BJ (cell line): ENCODE results near the gene C10orf90. TPM values are rescaled to one million over a fixed set of nuclear protein-coding genes. Genes with fewer than 3 reads are reported as not detected.
A peak's percentile ranks its signal among the peaks of the same experiment; 100 is the strongest.

Experiments
- CTCF ChIA-PET: fragments of 350-600 bp; formaldehyde crosslinking; extraction: SDS; loops from one replicate; lab custom pipeline; 2021; ENCODE audit warnings: antibody characterized with exemption, inconsistent platforms; lab: Yijun Ruan, JAX
- POLR2A ChIA-PET: fragments of 300-600 bp; sonication (Branson Sonifier 250); formaldehyde crosslinking; extraction: SDS; loops from one replicate; lab custom pipeline; 2021; ENCODE audit warnings: antibody characterized with exemption; lab: Charles Lee
- DNase-seq: peaks from one replicate; pipeline ENCODE4 v3.0.0-alpha.2; 2011; ENCODE audit warnings: low read depth
- H3K27me3 ChIP-seq: 2 replicates; pipeline ENCODE4 v1.6.0; 2011; ENCODE audit warnings: low read length; ENCODE audit not compliant: control insufficient read depth, insufficient read depth
- H3K36me3 ChIP-seq: 2 replicates; pipeline ENCODE4 v1.5.1; 2011; ENCODE audit warnings: low read length; ENCODE audit not compliant: control insufficient read depth, insufficient read depth
- H3K4me3 ChIP-seq: 2 replicates; pipeline ENCODE4 v1.5.1; 2011; ENCODE audit warnings: low read depth, mild to moderate bottlenecking, control low read depth, low read length
- polyA plus RNA-seq: library from polyadenylated mRNA; depleted of rRNA; stranded (reverse); fragments of >200 nt; gene quantifications from 2 replicates; pipeline ENCODE4 v1.2.3, GENCODE V29; 2011
- TF ChIP-seq, protein P1 (sequence below): IDR thresholded peaks from 2 replicates; pipeline ENCODE4 v1.5.1; 2011; ENCODE audit warnings: low read depth, mild to moderate bottlenecking, control low read depth, inconsistent platforms, low read length, moderate library complexity; ENCODE audit not compliant: insufficient read depth

Gene C10orf90
- polyA plus RNA-seq, 1 experiment: not detected

DNA sequence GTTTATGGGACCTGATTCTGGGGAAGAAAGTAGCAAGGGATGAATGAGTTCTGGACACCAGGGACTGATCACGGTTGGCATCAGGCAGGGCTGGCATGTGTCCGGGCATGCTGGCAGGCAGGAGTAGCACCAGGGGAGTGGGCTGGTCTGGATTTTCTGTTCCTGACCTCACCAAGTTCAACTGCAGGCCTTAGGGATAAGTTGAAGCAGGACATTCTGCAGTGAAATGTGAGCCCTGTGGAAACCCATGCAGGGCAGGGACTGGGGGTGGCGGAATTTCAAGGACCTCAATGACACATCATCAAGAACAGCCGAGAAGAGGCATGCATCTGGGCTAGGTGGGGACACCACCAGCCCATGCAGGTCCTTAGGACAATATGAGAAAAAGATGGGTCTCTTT lies 202.0 kb downstream of the C10orf90 start:
- ChIA-PET POLR2A (no interaction called here), CTCF (no interaction called here)
- H3K4me3 ChIP-seq: no peak overlapping the region
- no peaks in the 10 kb centered on the region for H3K36me3 ChIP-seq
- TF ChIP-seq, protein P1, sequence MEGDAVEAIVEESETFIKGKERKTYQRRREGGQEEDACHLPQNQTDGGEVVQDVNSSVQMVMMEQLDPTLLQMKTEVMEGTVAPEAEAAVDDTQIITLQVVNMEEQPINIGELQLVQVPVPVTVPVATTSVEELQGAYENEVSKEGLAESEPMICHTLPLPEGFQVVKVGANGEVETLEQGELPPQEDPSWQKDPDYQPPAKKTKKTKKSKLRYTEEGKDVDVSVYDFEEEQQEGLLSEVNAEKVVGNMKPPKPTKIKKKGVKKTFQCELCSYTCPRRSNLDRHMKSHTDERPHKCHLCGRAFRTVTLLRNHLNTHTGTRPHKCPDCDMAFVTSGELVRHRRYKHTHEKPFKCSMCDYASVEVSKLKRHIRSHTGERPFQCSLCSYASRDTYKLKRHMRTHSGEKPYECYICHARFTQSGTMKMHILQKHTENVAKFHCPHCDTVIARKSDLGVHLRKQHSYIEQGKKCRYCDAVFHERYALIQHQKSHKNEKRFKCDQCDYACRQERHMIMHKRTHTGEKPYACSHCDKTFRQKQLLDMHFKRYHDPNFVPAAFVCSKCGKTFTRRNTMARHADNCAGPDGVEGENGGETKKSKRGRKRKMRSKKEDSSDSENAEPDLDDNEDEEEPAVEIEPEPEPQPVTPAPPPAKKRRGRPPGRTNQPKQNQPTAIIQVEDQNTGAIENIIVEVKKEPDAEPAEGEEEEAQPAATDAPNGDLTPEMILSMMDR: no peak
- no peak for DNase-seq
- H3K27me3 ChIP-seq: peaks cover 5% of the 10 kb centered on the region

DNA sequence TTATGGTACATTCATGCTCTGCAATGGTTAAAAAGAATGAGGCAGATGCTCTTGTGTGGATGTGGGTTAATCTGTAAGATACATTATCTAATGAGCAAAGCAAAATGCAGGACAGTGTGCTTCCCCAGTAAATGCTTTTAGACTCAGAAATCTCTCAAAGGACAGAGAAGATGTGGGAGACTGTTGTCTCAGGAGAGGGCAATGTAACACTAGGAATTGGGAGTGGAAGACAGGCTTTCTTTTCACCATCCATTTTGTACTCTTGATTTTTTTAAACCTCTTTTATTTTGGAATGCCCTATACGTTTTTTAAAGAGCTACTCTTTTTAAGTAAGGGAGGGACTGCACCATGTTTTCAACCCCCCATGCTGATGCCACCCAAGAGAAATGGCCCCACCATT lies 204.7 kb downstream of the C10orf90 start:
- TF ChIP-seq, protein P1: no peak
- no peak for DNase-seq
- H3K36me3 ChIP-seq: no peaks in the 10 kb centered on the region
- ChIA-PET POLR2A (no interaction called here), CTCF (interaction anchor here (0.6 kb wide), 1 partner anchor 646 kb away, joined by 4 read pairs; no protein-coding TSS in a partner anchor)
- peaks cover 5% of the 10 kb centered on the region for H3K27me3 ChIP-seq
- no peak overlapping the region for H3K4me3 ChIP-seq

DNA sequence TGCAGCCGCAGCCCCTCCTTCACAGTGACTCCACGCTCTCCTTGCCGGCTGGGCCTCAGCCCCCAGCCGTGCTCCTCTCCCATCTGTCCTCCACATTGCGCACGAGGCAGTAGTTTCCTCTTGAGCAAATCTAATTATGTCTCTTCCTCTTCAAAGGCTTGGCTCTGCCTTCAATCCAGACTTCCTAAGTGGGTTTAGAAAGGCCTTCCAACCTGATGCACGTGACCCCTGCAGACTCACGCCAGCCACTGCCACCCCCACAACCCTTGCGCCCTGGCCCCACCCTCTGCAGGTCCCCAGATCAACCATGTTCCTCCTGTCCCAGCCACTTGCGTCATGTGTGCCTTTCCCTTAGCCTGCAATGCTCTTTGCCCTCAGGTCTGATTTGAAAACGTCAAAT lies 207.2 kb downstream of the C10orf90 start:
- H3K27me3 ChIP-seq: peaks cover 1% of the 10 kb centered on the region; the same call in 1 of the 2 replicates
- H3K36me3 ChIP-seq: no peaks in the 10 kb centered on the region
- POLR2A ChIA-PET: no interaction called here
- no peak overlapping the region for H3K4me3 ChIP-seq
- CTCF ChIA-PET: no interaction called here
- TF ChIP-seq, protein P1: no peak
- DNase-seq: no peak

DNA sequence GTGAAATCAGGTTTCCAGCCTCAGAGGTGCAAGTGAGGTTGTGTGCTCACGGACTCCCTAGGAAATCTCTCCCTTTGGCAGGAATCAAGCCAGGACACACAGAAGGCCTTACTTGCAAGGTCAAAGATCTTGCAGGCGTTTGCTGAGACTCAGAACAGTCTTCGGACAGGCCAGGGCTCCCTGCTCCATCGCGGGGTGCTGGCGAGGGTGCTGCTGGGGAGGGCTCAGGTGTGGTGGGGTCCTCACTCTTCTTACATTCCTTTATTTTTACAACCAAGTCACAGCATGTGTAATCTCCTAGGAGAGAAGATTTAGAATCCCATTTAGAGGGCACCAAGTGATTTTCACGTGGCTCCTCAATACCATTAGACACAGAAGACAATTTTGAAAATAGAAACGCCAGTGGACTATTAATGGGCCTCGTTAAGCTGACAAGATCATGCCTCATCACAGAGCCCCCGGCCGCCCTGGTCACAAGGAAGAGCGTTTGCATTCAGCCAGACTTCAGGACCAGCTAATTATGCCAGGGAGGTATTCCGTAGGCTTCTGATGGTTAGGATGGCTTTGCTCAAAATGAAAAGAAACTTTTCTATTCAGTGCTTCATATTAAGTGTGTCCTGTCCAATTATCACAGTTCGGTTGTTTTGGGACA lies 209.1 kb downstream of the C10orf90 start:
- Histone ChIP-seq H3K36me3 (no peaks in the 10 kb centered on the region), H3K27me3 (peaks cover 1% of the 10 kb centered on the region; the same call in 1 of the 2 replicates), H3K4me3 (no peak overlapping the region)
- ChIA-PET POLR2A (no interaction called here), CTCF (no interaction called here)
- DNase-seq: no peak
- TF ChIP-seq, protein P1: no peak

DNA sequence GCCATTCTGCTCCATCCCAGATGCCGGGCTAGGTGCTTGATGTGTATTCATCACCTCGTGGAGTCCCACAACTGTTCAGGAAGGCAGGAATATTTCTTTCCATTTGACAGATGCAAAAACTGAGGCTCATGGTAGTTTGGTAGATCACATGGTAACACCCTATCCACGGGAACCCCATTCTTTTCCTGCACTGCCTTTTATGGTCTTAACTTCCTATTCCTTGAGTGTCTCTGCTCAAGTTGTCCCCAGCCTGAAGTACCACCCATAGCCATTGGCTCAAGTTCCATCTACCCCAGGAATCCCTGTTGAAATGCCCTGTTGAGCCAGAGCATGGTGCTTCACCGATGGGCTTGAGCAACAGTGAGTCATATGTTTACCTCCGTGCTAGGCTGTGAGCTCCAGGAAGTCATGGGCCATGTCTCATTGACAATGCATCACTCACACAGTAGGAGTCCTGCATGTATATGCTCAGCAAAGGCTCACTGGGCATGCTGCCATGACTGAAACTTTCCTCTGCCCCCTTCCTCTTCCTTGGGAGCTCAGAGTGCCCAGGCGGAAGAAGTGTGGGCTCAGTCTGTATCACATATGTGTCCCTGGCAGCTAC lies 210.5 kb downstream of the C10orf90 start:
- H3K27me3 ChIP-seq: peaks cover 1% of the 10 kb centered on the region; the same call in 1 of the 2 replicates
- ChIA-PET POLR2A (no interaction called here), CTCF (interaction anchor here (1.0 kb wide), 1 partner anchor 13 kb away, joined by 3 read pairs; no protein-coding TSS in a partner anchor)
- peak; percentile 24 for DNase-seq
- TF ChIP-seq, protein P1: no peak
- no peaks in the 10 kb centered on the region for H3K36me3 ChIP-seq
- H3K4me3 ChIP-seq: no peak overlapping the region
